HG02642 (cell line): Measurements from ENCODE around the gene MTURN.

Source experiments
- ATAC-seq: cut with Tn5 transposase; IDR thresholded peaks from one replicate; pipeline ENCODE4 v1.9.1; 2021; ENCODE audit warnings: mild to moderate bottlenecking; ENCODE audit not compliant: unreplicated experiment, poor library complexity

MTURN gene

GRCh38 chr7:30159163-30159562 is 24.4 kb downstream of the MTURN start:
- ATAC-seq, result no peak

GRCh38 chr7:30159698-30160143 is 24.9 kb downstream of the MTURN start:
- ATAC-seq, result no peak

GRCh38 chr7:30160329-30160728 is 25.5 kb downstream of the MTURN start:
- no peak for ATAC-seq

DNA sequence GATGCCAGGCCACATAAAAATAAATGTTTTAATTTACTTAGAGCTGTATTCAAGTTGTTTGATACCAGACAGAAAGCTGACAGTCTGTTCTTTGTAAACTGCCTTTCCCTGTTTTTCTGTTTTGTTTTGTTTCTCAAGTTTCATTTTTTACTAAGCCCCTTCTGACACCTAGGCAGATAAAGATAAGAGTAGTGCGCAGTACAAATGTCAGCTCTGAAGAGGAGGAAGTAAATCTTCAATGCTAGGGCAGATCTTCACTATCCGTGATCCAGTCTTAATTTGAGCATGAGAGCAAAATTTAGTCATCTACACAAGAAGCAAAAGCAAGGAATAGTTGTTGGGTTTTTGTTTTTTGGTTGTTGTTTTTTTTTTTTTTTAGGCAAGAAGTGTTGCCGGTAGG is 27.3 kb downstream of the MTURN start:
- no peak for ATAC-seq

DNA sequence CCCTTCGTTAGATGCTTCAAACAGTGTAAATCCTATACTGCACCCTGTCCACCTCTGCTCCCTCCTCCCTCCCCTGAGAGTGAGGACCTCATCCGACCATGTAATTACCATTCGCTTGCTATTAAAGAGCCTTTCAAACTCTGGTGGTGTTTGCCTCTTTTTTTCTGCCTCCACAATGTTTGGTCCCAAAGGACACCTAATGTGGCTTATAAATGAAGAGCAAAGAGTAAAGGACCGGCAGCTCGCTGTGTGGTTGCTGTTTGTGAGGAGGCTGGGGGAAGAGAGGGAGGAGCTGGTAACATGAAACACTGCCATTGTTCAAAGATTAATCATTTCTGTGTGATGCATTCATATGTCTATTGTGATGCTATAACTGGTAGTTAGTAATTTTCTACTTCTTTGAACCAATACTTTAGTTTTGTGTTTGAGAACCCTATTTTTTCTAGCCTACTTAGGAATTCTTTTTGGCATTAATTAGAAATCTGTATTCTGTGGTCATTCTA is 27.9 kb downstream of the MTURN start:
- ATAC-seq, result no peak

- peak; percentile 56 for ATAC-seq
Observed at GRCh38 chr7:30163231-30163894, 28.6 kb downstream of the MTURN start.

GRCh38 chr7:30164567-30164966 is 29.8 kb downstream of the MTURN start:
- ATAC-seq, result no peak

- ATAC-seq, result no peak
Observed at GRCh38 chr7:30165590-30165989, 30.8 kb downstream of the MTURN start.

GRCh38 chr7:30166155-30166840 is 31.5 kb downstream of the MTURN start:
- ATAC-seq, result no peak

GRCh38 chr7:30166841-30167235 is 32.1 kb downstream of the MTURN start:
- ATAC-seq, result no peak

DNA sequence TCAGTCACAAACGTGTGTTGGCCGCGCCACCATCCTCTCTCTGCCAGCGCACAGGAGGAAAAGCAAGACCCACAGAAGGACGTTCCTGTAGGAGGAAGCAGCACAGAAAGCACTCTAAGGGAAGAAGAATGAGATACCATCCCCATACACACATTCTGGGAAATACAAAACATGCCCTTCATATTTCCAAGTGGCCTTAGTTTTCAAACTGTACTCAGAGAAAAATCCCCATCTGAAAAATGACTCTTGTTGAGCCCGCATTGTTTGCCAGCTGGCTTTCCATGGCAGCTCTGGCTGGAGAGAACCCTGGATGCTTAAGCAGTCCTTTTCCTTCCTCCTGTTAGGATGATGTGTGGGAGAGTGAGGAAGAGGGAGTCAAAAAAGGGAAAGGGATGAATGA is 33.1 kb downstream of the MTURN start:
- ATAC-seq, result no peak

DNA sequence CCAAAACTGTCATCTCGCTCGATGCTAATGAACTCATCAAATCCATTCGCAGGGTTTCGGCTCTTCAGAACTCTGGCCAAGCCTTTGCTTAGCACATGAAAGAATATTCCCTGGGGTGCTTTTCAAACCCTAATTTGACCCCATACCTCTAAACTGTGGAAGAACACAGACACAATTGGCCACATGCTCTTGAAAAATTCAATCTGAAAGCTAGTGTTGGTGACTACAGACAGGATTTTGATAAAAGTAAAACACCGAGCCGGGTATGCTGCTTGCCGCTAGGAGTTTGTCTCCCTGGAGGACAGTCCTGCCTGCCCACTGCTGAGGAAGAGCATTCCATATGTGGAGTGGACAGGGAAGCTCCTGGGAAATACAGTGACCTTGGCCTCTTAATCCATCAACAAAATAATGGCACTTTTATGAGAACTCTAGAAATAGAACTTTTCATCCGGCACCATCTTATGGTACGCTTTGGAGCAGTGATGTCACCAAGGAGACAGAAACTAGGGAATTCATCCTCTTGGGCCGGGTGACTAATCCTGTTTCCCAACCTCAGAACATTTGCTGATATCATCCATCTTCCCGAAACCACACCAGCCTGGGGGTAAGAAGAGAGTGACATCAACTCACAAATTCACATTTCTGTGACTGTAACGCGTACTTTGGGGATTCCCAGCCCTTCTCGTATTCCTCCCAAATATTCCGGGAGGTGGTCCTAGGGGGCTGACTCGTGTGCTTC is 34.2 kb downstream of the MTURN start:
- no peak for ATAC-seq

DNA sequence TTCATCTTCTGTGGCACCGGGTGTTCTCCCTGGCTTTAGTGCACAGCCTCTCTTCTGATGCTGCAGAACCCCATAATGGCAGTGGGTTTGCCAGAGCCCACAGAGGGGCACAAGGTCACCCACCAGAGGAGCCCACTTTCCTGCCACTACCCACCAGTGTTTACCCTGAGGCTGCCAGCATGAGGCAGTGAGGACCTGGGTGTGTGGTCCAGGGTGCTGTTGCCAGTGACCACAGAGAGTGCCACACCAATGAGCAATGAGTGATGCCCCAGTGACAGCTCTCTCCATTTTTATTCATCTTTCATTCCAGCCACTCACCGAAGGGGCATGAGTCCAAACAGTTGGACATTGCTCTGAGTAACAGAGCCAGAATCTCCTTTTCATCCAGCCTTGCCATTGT is 34.8 kb downstream of the MTURN start:
- ATAC-seq, result no peak

GRCh38 chr7:30170476-30171205 is 35.9 kb downstream of the MTURN start:
- ATAC-seq, result no peak

- no peak for ATAC-seq
Observed at GRCh38 chr7:30171766-30172447, 37.1 kb downstream of the MTURN start.

- ATAC-seq, result no peak
Observed at GRCh38 chr7:30172451-30172850, 37.7 kb downstream of the MTURN start.

GRCh38 chr7:30173058-30173897 is 38.5 kb downstream of the MTURN start:
- ATAC-seq, result no peak

GRCh38 chr7:30175180-30175579 is 40.4 kb downstream of the MTURN start:
- no peak for ATAC-seq

- ATAC-seq, result no peak
Observed at GRCh38 chr7:30175636-30176147, 40.9 kb downstream of the MTURN start.
